ENCODE results near the gene PDCD2L.
"Not testable (repeated sequence)": the region's sequence is repeated elsewhere in the genome, so short reads cannot be mapped to it uniquely, and the experiment has no call there.

PDCD2L gene

GRCh38 chr19:34418300-34418699 is 14.1 kb downstream of the PDCD2L start:
- DNase-seq: no peak

DNA sequence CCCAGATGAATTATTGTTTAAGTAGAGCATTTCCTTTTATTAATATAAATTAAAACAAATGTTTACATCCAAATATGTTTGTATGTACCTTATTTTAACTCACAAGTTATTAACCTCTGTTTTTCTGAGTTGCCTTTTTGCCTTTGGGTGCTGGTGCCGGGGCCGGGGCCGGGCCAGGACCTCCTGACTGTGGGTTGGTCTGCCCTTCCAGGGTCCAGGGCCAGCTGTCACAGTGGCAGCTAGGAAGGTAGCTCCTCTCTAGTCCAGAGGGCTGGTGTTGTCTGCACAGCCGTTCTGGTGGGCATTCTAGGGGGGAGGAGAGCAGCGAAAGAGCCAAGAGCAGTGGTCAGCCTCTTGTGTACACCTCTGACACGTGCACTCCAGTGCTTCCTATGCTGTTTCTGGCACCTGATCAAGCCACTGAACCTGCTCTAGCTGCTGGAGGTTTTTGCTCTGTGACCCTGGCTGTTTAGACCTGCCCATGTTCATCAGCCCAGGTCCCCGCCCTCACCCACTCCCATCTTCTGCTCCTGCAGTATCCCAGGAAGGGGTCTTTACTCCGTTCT is 22.0 kb downstream of the PDCD2L start:
- DNase-seq: no peak

GRCh38 chr19:34428549-34429285 is 24.5 kb downstream of the PDCD2L start:
- no peak for DNase-seq

GRCh38 chr19:34429553-34429952 is 25.4 kb downstream of the PDCD2L start:
- no peak for DNase-seq

GRCh38 chr19:34430738-34431625 is 26.8 kb downstream of the PDCD2L start:
- no peak for DNase-seq

- no peak for DNase-seq
These were observed 27.6 kb downstream of the PDCD2L start for GRCh38 chr19:34431681-34432402.

DNA sequence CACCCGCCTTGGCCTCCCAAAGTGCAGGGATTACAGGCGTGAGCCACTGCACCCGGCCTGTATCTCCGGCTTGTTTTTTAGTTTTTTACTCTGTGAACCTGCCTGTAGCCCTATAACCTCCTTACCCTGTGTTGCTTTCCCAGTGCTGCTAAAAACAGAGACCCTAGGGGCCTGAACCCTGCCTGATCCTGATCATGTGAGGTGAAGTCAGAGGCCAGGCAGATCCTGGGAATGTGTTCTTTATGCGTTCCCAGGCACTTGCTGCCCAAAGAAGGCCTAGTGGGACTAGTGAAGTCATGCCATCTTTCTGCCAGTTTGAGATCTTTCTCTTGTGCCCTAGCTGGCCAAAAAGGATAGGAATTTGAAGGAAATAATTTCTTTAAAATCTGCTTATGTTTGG is 28.6 kb downstream of the PDCD2L start:
- DNase-seq: no peak

DNA sequence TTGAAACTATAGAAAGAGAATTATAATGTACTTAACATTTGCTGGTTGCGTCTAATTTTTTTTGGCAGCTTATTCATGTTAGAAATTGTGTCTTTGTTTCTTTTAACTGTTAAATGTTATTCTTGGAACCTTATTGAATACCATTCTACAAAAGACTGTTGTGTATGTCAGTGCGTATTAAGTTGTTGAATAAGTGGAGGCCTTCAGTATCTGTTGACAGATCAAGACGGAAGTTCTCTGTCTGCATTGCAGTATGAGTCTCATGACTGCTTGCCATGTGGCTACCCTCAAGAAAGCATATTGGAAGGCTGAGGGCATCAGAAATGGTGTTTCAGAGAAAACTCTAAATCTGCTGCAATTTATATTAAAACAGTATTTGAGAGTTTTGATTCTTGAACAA is 32.5 kb downstream of the PDCD2L start:
- no peak for DNase-seq

DNA sequence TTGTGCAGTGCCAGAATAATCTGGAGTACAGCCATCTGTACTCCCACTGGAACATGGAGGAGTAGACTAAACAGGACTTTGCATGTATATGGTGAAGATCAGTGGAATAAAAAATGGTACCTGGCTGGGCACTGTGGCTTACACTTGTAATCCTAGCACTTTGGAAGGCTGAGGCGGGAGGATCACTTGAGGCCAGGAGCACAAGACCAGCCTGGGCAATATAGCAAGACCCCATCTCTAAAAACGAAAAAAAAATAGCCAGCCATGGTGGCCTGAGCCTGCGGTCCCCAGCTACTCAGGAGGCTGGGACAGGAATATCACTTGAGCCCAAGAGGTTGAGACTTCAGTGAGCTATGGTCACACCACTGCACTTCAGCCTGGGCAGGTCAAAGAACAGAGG is 44.0 kb downstream of the PDCD2L start:
- DNase-seq: no peak

DNA sequence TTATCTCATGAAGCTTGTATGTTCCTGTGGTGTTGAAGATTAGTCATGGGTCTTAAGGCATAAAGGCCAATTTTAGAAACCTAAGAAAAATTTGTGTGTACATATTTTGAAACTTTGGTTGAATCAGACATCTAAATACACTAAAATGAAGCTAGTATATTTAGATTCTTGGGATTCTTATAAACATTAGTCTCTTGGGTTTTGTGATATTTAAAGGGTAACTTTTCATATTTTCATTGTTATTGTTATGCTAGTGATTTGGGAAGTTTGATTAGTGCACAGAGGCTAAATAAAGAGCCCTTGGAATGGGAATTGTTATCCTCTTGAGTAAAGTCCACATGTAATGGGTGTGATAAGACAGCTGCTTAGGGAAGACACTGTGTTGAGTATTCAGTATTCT is 48.5 kb downstream of the PDCD2L start:
- DNase-seq: no peak

GRCh38 chr19:34454091-34454490 is 49.9 kb downstream of the PDCD2L start:
- DNase-seq: no peak

DNA sequence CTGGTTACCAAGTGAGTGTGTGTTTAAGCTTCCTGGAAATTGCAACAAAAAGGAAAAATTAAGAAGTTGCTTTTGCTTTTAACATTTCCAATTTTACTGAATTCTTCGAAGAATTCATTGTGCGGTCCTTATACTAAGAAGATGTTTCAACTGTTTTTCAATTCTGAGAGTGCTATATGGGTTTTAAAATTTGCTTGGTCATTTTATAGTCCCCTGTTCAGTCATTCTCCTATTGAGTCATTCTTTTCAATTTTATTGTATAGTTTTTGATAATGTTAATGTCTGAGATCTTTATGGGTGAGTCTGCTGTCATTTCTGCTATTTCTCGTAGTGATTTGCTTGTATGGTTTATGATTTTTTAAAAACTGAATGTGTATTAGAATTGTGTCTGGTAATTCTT is 50.5 kb downstream of the PDCD2L start:
- no peak for DNase-seq

DNA sequence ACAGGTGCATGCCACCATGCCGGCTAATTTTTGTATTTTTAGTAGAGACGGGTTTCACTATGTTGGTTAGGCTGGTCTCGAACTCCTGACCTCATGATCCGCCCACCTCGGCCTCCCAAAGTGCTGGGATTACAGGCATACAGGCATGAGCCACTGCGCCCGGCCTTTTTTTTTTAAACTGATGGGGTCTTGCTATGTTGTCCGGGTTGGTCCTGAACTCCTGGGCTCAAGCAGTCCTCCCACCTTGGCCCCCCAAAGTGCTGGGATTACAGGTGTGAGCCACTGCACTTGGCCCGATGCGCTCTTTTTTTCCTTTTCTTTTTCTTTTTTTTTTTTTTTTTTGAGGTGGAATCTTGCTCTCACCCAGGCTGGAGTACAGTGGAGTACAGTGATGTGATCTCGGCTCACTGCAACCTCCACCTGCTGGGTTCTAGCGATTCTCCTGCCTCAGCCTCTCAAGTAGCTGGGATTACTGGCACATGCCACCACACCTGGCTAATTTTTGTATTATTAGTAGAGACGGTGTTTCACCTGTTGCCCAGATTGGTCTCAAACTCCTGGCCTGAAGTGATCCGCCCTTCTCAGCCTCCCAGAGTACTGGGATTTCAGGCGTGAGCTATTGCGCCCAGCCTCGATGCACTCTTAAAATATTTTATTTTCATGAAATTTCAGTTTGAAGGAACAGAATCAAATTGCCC is 51.7 kb downstream of the PDCD2L start:
- not testable (repeated sequence) for DNase-seq

- DNase-seq: no peak
These were observed 53.2 kb downstream of the PDCD2L start for GRCh38 chr19:34457446-34457845.

GRCh38 chr19:34458677-34459076 is 54.5 kb downstream of the PDCD2L start:
- no peak for DNase-seq

DNA sequence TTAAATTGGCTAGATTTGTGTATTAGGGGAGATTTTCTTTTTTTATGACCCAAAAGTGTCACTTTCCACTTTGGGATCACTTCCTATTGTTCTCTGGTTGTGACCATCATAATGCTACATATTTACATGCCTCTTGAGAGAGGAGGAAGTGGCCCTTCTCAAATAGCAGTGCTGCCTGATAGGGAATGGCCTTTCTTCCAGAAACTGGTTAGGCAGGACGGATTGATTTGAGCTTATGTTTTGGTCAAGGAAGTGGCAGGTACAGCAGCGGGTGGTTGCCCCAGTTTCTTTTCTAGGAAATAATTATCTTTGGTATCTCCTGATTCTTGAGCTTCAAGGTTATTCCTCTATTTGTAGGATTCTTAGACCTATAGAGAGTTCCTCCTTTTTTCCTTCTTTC is 55.4 kb downstream of the PDCD2L start:
- DNase-seq: no peak

GRCh38 chr19:34461375-34462100 is 57.3 kb downstream of the PDCD2L start:
- no peak for DNase-seq

DNA sequence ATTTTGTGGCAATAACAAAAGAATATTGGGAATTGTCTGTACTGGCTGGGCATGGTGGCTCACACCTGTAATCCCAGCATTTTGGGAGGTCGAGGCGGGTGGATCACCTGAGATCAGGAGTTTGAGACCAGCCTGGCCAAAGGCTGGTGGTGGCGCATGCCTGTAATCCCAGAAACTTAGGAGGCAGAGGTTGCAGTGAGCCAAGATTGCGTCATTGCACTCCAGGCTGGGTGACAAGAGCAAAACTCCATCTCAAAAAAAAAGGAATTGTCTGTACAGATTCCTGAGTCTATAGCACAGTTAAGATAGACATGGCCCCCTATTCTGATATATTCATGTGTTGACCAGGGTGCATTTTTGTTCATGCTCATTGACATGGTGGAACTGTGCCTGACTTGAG is 60.6 kb downstream of the PDCD2L start:
- DNase-seq: not testable (repeated sequence)

DNA sequence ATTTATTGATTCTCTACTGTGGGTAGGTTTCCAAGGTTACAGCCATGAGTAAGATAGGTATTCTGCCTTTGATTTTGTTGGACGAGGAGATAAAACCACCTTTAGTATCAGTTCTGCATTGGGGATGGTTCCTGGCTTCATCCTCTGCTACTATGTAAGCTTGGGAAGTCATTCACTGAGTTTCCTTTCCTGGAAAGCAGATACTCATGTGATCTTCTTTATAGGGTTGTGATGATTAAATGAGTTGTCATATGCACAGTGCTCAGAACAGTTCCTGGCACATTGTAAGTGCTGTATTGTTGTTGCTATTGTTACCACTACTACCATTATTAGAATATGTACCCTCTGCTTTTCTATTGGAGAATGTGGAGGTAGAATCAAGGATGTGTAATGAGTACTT is 64.2 kb downstream of the PDCD2L start:
- DNase-seq: no peak

DNA sequence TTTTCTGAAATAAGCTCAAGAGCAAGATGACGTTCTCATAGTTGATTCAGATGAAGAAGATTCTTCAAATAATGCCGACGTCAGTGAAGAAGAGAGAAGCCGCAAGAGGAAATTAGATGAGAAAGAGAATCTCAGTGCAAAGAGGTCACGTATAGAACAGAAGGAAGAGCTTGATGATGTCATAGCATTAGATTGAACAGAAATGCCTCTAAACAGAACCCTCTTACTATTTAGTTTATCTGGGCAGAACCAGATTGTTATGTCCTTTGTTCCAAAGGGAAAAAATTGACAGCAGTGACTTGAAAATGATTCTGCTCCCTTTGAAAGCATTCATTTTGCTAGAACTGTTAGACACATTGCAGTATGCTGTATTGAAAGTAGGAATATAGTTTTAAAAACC is 64.8 kb downstream of the PDCD2L start:
- DNase-seq: not testable (repeated sequence)

GRCh38 chr19:34471906-34472700 is 67.9 kb downstream of the PDCD2L start:
- DNase-seq: no peak
